K562 (cell line): ENCODE results near the gene KCNK18. TPM values are rescaled to one million over a fixed set of nuclear protein-coding genes. Genes with fewer than 3 reads are reported as not detected.

Source experiments
- ATAC-seq: fragments of 200-7000 bp; cut with Tn5 transposase; 3 replicates; pipeline ENCODE4 v1.9.1; 2020; ENCODE audit warnings: moderate library complexity
- BruUV-seq: library from RNA; stranded (reverse); fragments of 400-500 nt; replicated peaks from 2 replicates; lab custom pipeline; 2021; lab: Mats Ljungman, UMichigan
- CTCF ChIA-PET: fragments of 300-600 bp; formaldehyde crosslinking; extraction: SDS; loops from one replicate; lab custom pipeline; 2021; ENCODE audit warnings: low intra/inter-chr PET ratio; lab: Yijun Ruan, JAX
- POLR2A ChIA-PET: fragments of 300-600, 350-650 bp; sonication (Branson Sonifier 250); formaldehyde crosslinking; extraction: SDS; loops from one replicate; lab custom pipeline; 2021; ENCODE audit warnings: antibody characterized with exemption, inconsistent platforms; lab: Yijun Ruan, JAX
- DNase-seq, 4 experiments: peaks; one replicate each; pipeline versions ENCODE4 v3.0.0 to v3.0.0-alpha.2; 2011 to 2018; ENCODE audit warnings: low spot score in 3 of 4, mixed read lengths in 3 of 4; ENCODE audit errors: extremely low read depth in 1 of 4
- FAIRE-seq: peaks from 2 replicates; lab custom pipeline; 2011; peaks lifted over from hg19 to GRCh38; lab: Jason Lieb, UNC
- H2AFZ ChIP-seq: 2 replicates; pipeline ENCODE4 v1.6.0; 2011; ENCODE audit warnings: low read depth, low read length, control low read depth, inconsistent platforms
- H3K27ac ChIP-seq: fragments of 200-600 bp; 3 replicates; pipeline ENCODE4 v1.8.0; 2011; ENCODE audit warnings: low read depth, mild to moderate bottlenecking, control low read depth, inconsistent platforms, low read length, moderate library complexity, mixed read lengths; ENCODE audit errors: extremely low read depth
- H3K27me3 ChIP-seq, 2 experiments: fragments of 300-600 bp in 1 of 2; 2 replicates in 1 of 2; 3 replicates in 1 of 2; pipeline versions ENCODE4 v1.6.0 to v1.8.0; 2011; ENCODE audit warnings: inconsistent platforms in 2 of 2, low read length in 2 of 2, mild to moderate bottlenecking in 1 of 2, mixed read lengths in 1 of 2, moderate library complexity in 1 of 2; ENCODE audit not compliant: control insufficient read depth in 2 of 2, insufficient read depth in 2 of 2
- H3K36me3 ChIP-seq: fragments of 300-600 bp; 3 replicates; pipeline ENCODE4 v1.8.0; 2011; ENCODE audit warnings: mild to moderate bottlenecking, low read length, inconsistent platforms; ENCODE audit not compliant: control insufficient read depth, insufficient read depth
- H3K4me1 ChIP-seq, 2 experiments: fragments of 200-600 bp in 1 of 2; replicated peaks in 1 of 2; 2 replicates in 1 of 2; 3 replicates in 1 of 2; pipeline versions ENCODE4 v1.5.1 to v1.8.0; 2011; ENCODE audit warnings: inconsistent platforms in 2 of 2, low read length in 2 of 2, mild to moderate bottlenecking in 1 of 2, mixed read lengths in 1 of 2, moderate library complexity in 1 of 2; ENCODE audit not compliant: control insufficient read depth in 2 of 2, insufficient read depth in 2 of 2
- H3K4me2 ChIP-seq: 2 replicates; pipeline ENCODE4 v1.6.1; 2011; ENCODE audit warnings: low read length, control low read depth, inconsistent platforms, mixed read lengths; ENCODE audit not compliant: insufficient read depth
- H3K4me3 ChIP-seq: fragments of 200-600 bp; sonication (generic), shearing (Covaris generic); 2 replicates; pipeline ENCODE4 v1.5.1; 2016; ENCODE audit warnings: control low read depth, inconsistent platforms
- H3K79me2 ChIP-seq: fragments of 200-600 bp; 3 replicates; pipeline ENCODE4 v1.8.0; 2011; ENCODE audit warnings: low read length, inconsistent platforms; ENCODE audit not compliant: control insufficient read depth, insufficient read depth
- H3K9ac ChIP-seq, 2 experiments: 2 replicates each; pipeline versions ENCODE4 v1.6.0 to v1.6.1; 2011; ENCODE audit warnings: low read depth in 2 of 2, low read length in 2 of 2, control low read depth in 1 of 2, inconsistent platforms in 1 of 2, mild to moderate bottlenecking in 1 of 2, mixed read lengths in 1 of 2; ENCODE audit not compliant: insufficient read depth in 1 of 2
- H3K9me1 ChIP-seq: one replicate; pipeline ENCODE4 v1.6.0; 2011; ENCODE audit warnings: inconsistent platforms, mild to moderate bottlenecking, low read length, moderate library complexity; ENCODE audit not compliant: control insufficient read depth, insufficient read depth
- H3K9me3 ChIP-seq: replicated peaks from 2 replicates; pipeline ENCODE4 v1.5.1; 2011; ENCODE audit warnings: low read depth, low read length, inconsistent platforms; ENCODE audit not compliant: control insufficient read depth, insufficient read depth
- H4K20me1 ChIP-seq: replicated peaks from 2 replicates; pipeline ENCODE4 v1.6.1; 2011; ENCODE audit warnings: low read length, inconsistent platforms, mixed read lengths; ENCODE audit not compliant: control insufficient read depth, insufficient read depth
- NCOA1 ChIP-seq: fragments of 450-650 bp; IDR thresholded peaks from 2 replicates; pipeline ENCODE4 v1.6.1; 2016; ENCODE audit warnings: low read depth
- WGBS: fragments of 100-300 bp; shearing (Covaris generic); methylation state at CpG from one replicate; pipeline ENCODE4 v1.1.6; 2016; ENCODE audit warnings: low coverage, mixed read lengths; ENCODE audit not compliant: insufficient coverage; ENCODE audit errors: missing lambda C conversion rate; 5-methylcytosine and 5-hydroxymethylcytosine counted together
- in situ Hi-C: fragments of 300-500 bp; cut with MboI; formaldehyde crosslinking; loops from 4 replicates; pipeline ENCODE4 v1.15.0; 2018; ENCODE audit warnings: inconsistent platforms, mixed read lengths
- intact Hi-C: fragments of 100-400 bp; cut with micrococcal nuclease; formaldehyde crosslinking; loops from 2 replicates; pipeline ENCODE4 v1.14.2; 2022
- polyA plus RNA-seq, 8 experiments: library from polyadenylated mRNA; depleted of rRNA in 4 of 8; stranded (reverse) in 5 of 8; unstranded in 3 of 8; fragments of >200 nt; fragmentation: Nextera tagmentation in 2 of 8; fragmentation: Illumina TruSeq in 1 of 8; extraction: Ambion mirVana in 2 of 8; extraction: Trizol in 1 of 8; gene quantifications; 2 replicates each; pipeline versions ENCODE4 v1.2.1 to v1.2.3, GENCODE V29; 2011 to 2014; ENCODE audit warnings: inconsistent platforms in 1 of 8, missing spikeins in 1 of 8
- total RNA-seq, 7 experiments: library from RNA; depleted of rRNA in 6 of 7; stranded (reverse); fragments of >200 nt in 6 of 7; fragmentation: Illumina TruSeq in 2 of 7; extraction: Trizol in 2 of 7; gene quantifications; 2 replicates each; pipeline versions ENCODE4 v1.2.1 to v1.2.3, GENCODE V29; 2011 to 2021; ENCODE audit warnings: low replicate concordance in 1 of 7

KCNK18 gene
- total and polyA plus RNA-seq, 9 of the 15 experiments (the other 6 are each of a cell fraction or from before 2014, with no cell fraction given), result not detected

DNA sequence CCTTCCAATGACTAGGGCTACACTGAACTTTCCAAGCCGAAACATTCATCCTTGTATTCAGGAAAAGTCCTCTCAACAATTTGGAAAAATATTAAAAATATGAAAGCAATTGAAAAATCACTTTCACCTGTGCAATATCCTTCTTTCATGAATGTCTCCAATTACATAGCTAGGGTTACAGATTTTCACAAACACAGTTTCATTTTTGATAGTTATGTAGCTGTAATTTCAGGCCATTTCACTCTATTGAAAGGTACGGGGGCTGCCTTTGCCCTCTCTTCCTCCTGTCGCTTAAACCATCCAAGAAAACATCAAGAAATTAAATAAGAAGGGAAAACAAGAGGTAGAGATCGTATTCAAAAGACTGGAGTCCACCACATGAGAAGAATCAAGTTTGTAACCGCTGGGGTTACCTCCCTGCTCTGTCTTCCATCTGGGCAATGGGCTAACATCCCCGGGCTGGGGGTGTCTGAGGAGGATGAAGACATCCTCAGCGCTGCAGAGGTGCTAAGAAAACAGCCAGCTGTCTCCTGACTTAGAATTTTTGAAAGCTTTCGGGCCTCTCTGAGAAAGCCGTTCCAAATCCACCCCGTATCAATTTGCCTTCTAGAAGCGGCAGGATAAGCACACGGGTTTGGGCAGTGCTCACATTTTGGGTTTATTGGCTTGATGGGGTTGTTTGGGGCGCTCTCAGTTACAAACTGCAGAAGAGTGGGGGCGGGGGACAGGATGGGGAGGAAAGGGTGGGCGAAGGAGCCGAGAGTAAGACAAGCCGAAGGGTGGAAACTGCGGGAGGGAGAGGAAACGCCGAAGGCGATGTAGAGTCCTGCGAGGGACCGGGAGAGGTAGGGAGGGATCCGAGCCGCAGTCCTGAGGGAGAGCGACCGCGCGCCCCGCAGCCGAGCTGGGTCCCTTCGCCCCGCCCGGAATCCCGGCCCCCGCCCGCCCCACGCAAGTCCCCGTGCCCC, 34.9 kb upstream of the KCNK18 start:
- no peak for FAIRE-seq
- no peaks in the 10 kb centered on the region for H3K9me1 ChIP-seq
- DNase-seq, result no peak
- peaks cover 23 to 53% of the 10 kb centered on the region in 2 experiments; a peak in 4 of 5 replicates for H3K27me3 ChIP-seq
- H4K20me1 ChIP-seq, result peaks cover 4% of the 10 kb centered on the region; the same call in 1 of the 2 replicates
- POLR2A ChIA-PET, result no interaction called here
- peaks cover 0 to 19% of the 10 kb centered on the region in 2 experiments; a peak in 2 of 5 replicates for H3K4me1 ChIP-seq
- no peak overlapping the region for H3K9ac ChIP-seq
- no peak for ATAC-seq
- H3K79me2 ChIP-seq, result no peaks in the 10 kb centered on the region
- no TSS peak for BruUV-seq
- no peak overlapping the region for H3K27ac ChIP-seq
- no peak overlapping the region for H2AFZ ChIP-seq
- H3K36me3 ChIP-seq, result no peaks in the 10 kb centered on the region
- in situ Hi-C loops (loop anchor here (25.0 kb wide), 1 partner anchor 700 kb away; no protein-coding TSS in a partner anchor), intact Hi-C loops (no loop called here)
- H3K4me2 ChIP-seq, result no peak overlapping the region
- no peak overlapping the region for H3K4me3 ChIP-seq
- H3K9me3 ChIP-seq, result no peaks in the 10 kb centered on the region
- CTCF ChIA-PET, result no interaction called here
- WGBS, result under 1% methylated on average over 8 of the region's 39 CpGs
- no peak for TF ChIP-seq NCOA1
